GM18867 (cell line): ENCODE measurements around the gene THAP8.

Experiments
- ATAC-seq: cut with Tn5 transposase; IDR thresholded peaks from one replicate; pipeline ENCODE4 v1.9.1; 2021; ENCODE audit warnings: mild to moderate bottlenecking, moderate library complexity; ENCODE audit not compliant: unreplicated experiment

The THAP8 gene

GRCh38 chr19:36054119-36054732, at the start of gene THAP8:
Gene THAP8 (minus strand): TSS chr19:36054285. CDS start chr19:36054217, 68 bp downstream.
- peak; percentile 79 for ATAC-seq

GRCh38 chr19:36103040-36103626, 49.0 kb upstream of the THAP8 start:
- no peak for ATAC-seq

- no peak for ATAC-seq
Observed at GRCh38 chr19:36101550-36102327, 47.7 kb upstream of the THAP8 start.

DNA sequence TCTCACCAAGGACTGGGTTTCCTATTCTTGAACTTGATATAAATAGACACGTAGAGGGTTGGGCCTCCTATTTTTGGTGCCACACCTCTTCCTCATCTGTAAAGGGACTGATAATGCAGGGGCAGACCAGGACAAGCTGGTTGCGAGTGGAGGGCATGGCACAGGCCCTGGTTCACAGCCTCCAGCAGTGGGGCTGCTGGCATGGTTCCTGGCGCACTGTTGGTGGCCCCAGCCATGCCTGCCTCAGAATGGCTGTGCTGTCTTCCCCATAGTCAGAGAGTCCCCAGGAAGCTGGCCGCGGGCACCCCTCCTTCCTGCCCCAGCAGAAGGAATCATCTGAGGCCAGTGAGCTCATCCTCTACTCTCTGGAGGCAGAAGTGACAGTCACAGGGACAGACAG, 46.4 kb upstream of the THAP8 start:
- no peak for ATAC-seq

DNA sequence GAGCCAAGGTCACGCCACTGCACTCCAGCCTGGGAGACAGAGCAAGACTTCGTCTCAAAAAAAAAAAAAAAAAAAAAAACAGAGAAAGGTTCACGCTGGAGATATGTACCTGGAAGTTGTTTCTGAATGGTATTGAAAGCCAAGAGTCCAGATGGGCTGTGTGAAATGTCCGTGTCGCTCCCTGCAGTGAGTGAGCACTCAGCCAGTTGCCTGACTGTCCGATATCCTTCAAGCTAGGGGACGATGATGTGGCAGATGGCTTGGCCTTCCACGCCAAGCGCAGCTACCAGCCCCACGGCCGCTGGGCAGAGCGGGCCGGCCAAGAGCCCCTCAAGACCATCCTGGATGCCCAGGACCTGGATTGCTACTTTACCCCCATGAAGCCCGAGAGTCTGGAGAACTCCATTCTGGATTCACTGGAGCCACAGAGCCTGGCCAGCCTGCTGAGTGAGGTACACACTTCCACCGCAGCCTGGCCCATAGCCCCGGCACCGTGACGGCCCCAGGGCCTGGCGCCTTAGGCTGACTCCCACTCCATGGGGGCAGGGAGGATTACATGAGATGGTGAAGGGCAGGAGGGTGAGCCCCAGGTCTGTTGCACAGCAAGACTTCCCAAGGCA, 45.2 kb upstream of the THAP8 start:
- ATAC-seq, result no peak

DNA sequence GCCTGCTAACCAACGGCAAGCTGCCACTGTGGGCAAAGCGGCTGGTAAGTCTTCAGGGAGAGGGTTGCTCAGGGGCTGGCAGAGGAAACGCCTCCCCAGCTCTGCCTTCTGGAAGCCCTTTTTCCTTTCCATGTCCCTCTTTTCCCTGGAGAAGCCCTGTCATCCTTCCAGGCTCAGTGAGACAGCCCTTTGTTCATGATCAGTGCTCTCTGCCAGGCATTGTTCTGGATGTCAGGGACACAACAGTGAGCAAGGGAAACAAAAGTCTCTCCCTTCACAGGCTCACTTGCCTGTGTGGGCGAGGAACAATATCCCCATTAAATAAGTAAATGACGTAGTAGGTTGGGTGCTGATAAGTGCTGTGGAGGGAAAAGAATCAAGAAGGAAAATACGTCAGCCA, 43.0 kb upstream of the THAP8 start:
- ATAC-seq, result no peak

DNA sequence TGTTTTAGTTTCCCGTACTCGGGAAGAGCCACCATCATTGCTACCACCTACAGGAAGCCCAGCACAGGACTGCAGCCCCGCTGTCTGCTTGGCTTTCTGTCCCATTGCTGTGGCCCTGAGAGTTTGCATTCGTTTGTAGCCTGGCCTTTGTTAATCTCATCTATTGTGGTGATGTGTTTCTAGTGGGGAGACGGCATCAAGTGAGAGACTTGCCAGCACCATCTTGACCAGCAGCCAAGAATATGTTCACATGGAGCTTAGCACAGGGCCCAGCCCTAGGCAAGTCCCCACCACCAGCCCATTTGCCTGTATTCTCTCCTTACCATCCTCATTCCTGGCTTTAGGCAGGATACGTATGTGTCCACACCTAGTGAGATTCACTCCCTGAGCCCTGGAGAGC, 39.6 kb upstream of the THAP8 start:
- ATAC-seq, result no peak

GRCh38 chr19:36093146-36093662, 39.1 kb upstream of the THAP8 start:
- no peak for ATAC-seq

GRCh38 chr19:36092566-36092965, 38.5 kb upstream of the THAP8 start:
- no peak for ATAC-seq

GRCh38 chr19:36090910-36091695, 37.0 kb upstream of the THAP8 start:
- ATAC-seq, result no peak

- no peak for ATAC-seq
Observed at GRCh38 chr19:36089847-36090246, 35.8 kb upstream of the THAP8 start.

DNA sequence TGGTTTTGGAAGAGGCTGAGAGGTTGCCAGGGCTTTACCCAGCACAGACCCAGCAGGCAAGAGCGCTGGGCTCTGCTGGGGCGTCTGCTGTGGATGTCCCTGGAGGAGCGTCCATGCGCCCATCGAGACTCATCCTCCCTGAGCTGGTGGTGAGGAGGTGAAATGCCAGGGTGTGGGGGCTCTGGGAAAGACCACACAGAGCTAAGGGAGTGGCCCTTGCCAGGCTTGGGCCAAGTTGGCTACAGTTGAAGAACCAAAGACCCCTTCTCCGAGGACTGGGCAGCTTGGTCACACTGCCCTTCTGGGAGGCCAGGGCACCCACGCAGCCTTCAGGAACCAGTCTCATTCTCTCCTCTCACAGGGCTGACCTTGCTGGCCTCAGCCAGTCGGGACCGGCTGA, 32.2 kb upstream of the THAP8 start:
- no peak for ATAC-seq

- ATAC-seq, result no peak
Observed at GRCh38 chr19:36084231-36085009, 30.3 kb upstream of the THAP8 start.

DNA sequence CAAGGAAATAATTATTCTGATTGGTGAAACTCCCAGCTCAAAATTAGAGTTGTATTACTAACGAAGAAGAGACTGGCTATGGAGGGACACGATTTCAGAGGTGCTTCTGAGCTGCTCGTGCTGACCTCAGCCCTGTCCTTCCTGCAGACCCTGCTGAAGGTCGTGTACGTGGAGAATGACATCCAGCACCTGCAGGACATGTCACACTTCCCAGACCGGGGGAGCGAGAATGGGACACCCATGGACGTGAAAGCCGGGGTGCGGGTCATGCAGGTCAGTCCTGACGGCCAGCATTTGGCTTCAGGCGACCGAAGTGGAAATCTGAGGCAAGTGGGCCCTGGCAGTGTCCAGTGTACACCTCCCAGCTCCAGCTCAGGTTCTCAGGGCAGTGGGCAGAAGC, 28.8 kb upstream of the THAP8 start:
- ATAC-seq, result no peak

DNA sequence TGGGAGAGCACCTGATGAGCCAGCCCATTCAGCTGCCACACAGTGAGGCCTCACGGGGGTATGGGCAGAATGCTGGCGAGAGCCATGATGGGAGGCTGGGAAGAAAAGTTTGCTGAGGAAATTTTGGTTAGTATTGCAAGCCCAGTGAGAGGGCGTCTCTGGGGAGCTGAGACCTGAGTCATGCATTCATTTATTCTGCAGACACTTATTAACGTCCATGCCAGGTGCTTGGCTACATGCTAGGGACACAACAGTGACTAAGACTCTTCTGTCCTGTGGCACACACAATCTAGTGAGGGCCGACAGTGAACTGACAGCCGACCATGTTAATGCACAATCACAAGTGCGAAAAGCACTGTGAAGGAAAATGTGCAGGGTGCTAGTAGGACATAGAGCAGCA, 27.8 kb upstream of the THAP8 start:
- ATAC-seq, result no peak

DNA sequence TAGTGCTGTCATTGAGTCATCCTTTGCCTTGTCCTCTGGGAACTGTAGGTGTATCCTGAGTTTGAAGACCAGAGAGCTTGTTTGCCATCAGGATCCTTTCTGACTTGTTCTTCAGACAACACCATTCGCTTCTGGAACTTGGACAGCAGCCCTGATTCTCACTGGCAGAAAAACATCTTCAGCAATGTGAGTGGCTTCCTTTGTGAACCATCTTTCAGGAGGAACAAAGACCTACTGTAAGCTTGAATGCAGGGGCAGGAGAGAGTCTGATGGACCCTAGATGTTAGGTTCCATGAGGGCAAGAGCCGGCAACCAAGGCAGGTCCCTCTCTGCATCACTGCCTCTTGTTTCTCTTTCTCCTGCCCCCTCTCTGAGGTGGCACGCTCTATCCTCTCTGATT, 27.3 kb upstream of the THAP8 start:
- no peak for ATAC-seq

DNA sequence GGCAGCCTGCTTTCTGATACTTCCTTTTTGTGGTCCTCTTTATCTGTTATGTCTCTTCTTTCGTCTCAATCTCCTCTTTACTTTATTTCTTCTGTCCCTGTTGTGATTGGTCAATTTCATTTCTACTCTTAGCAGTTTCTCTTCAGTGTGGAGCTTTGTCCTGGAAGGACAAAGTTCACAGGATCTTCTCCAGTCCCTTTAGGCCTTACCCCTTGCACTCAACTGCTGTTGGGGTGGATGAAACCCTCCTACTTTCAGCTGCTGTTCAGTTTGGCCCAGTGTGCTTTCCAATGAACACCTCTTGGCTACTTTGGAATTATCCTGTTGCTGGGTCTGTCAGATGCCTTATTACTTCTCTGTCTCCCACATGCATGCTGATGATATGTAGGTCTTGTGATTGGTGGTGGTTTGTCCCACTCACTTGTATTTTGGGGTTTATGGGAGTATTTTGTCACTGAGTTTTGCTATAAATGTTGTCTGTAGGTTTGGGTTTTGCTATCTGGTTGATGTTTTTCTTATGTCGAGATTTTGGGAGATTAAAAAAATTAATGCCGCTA, 25.4 kb upstream of the THAP8 start:
- ATAC-seq, result no peak

GRCh38 chr19:36073121-36073876, 19.2 kb upstream of the THAP8 start:
- no peak for ATAC-seq

- no peak for ATAC-seq
Observed at GRCh38 chr19:36072081-36072480, 18.0 kb upstream of the THAP8 start.
